Peyer's patch (tissue), 4 donors: ENCODE data around the gene JPH3. TPM values are rescaled to one million over a fixed set of nuclear protein-coding genes. Genes with fewer than 3 reads are reported as not detected.
A peak's percentile ranks its signal among the peaks of the same experiment; 100 is the strongest.

Source experiments
- DNase-seq, 3 donors: peaks; one replicate each; pipeline ENCODE4 v3.0.0-alpha.2; 2017 to 2019
- H3K27ac ChIP-seq, 4 donors: fragments of 200-600 bp; sonication (generic); one replicate each; pipeline ENCODE4 v1.5.1; 2016 to 2019
- H3K27me3 ChIP-seq, 2 donors: fragments of 200-600 bp; sonication (generic); one replicate each; pipeline ENCODE4 v1.5.1; 2019
- H3K36me3 ChIP-seq, 3 donors: fragments of 200-600 bp; sonication (generic); one replicate each; pipeline ENCODE4 v1.5.1; 2016 to 2019
- H3K4me1 ChIP-seq, 4 donors: fragments of 200-600 bp; sonication (generic); one replicate each; pipeline ENCODE4 v1.5.1; 2016 to 2019
- H3K4me3 ChIP-seq, 4 donors: fragments of 200-600 bp; sonication (generic); 1 replicate in 3 of 4; 2 replicates in 1 of 4; pipeline ENCODE4 v1.5.1; 2016 to 2019; ENCODE audit warnings: mild to moderate bottlenecking in 1 of 4
- H3K9me3 ChIP-seq, 4 donors: fragments of 200-600 bp; sonication (generic); one replicate each; pipeline ENCODE4 v1.5.1; 2016 to 2019; ENCODE audit warnings: mild to moderate bottlenecking in 1 of 4
- POLR2A ChIP-seq, 2 donors: fragments of 450-650 bp; IDR thresholded peaks; one replicate each; pipeline ENCODE4 v1.5.1; 2017; ENCODE audit warnings: antibody characterized with exemption in 2 of 2, mild to moderate bottlenecking in 2 of 2, moderate library complexity in 2 of 2
- total RNA-seq, 4 donors: library from RNA; depleted of rRNA; stranded (reverse); fragments of >200 nt; gene quantifications; one replicate each; pipeline ENCODE4 v1.1.0, GENCODE V29; 2016
- TF ChIP-seq, protein P1 (sequence below), 6 experiments: fragments of 450-650 bp in 4 of 6; fragments of 200-600 bp in 2 of 6; sonication (generic) in 1 of 6; IDR thresholded peaks; one replicate each; pipeline ENCODE4 v1.5.1; 2017 to 2019; ENCODE audit warnings: antibody characterized with exemption in 6 of 6, mild to moderate bottlenecking in 3 of 6, moderate library complexity in 1 of 6

The JPH3 gene
- total RNA-seq, 4 donors from 2014 or later = 0.13 to 0.57 TPM; not detected in 2

DNA sequence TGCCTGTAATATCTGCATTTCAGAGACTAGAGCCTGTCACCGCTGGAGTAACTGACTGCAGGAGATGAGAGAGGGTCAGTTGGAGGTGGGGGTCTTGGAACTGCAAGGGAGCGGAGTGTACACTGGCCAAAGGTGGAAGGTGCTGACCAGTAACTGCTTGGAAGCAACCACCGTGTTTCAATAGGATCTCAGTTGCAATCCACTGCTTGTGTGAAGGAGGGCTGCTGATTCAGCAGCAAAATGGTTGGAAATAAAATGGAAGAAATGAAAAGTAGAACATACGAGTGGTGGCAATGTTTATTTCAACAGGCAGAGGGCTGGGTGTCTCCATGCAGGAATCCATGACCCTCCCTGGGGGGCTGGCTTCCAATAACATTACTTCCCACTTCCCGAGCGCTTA, 2.1 kb upstream of the JPH3 start:
- Histone ChIP-seq H3K36me3 (no peaks in the 10 kb centered on the region), H3K27ac (no peak overlapping the region), H3K4me3 (no peak overlapping the region), H3K9me3 (peaks cover 0 to 9% (median 0%) of the 10 kb centered on the region in 4 donors), H3K4me1 (peaks cover 0 to 5% (median 0%) of the 10 kb centered on the region in 4 donors), H3K27me3 (peaks cover 0 to 22% of the 10 kb centered on the region in 2 donors)
- no peak for TF ChIP-seq POLR2A (IDR thresholded peaks at IDR 0.05)
- TF ChIP-seq, protein P1, sequence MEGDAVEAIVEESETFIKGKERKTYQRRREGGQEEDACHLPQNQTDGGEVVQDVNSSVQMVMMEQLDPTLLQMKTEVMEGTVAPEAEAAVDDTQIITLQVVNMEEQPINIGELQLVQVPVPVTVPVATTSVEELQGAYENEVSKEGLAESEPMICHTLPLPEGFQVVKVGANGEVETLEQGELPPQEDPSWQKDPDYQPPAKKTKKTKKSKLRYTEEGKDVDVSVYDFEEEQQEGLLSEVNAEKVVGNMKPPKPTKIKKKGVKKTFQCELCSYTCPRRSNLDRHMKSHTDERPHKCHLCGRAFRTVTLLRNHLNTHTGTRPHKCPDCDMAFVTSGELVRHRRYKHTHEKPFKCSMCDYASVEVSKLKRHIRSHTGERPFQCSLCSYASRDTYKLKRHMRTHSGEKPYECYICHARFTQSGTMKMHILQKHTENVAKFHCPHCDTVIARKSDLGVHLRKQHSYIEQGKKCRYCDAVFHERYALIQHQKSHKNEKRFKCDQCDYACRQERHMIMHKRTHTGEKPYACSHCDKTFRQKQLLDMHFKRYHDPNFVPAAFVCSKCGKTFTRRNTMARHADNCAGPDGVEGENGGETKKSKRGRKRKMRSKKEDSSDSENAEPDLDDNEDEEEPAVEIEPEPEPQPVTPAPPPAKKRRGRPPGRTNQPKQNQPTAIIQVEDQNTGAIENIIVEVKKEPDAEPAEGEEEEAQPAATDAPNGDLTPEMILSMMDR (IDR thresholded peaks at IDR 0.05) = no peak
- DNase-seq = no peak

DNA sequence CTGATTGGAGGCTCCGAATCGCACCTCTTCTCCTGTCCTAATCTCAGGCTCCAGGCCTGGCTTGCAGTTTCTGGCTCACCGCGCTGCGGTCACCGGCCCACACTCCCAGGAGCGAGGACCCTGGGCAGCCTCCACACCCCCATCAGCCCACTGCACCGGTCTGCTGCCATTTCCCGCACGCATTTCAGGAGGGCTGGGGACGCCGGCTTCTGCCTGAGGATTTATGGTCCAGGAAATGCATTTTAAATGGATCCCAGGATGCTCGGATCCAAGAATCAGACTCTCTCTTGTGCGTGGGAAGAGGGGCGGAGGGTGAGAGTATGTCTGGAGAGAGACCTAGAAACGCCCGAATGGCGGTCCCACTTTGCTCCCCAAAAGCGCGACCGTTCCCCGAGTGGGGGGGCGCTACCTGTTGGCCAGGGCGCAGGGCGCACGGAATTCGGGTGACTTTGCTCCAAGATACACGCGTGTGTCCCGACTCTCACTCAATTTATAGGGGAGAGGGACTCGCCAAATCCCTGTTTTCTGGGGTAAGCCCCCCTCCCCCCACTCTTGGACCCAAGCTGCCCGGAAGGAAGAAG, 817 bp upstream of the JPH3 start:
- DNase-seq = no peak
- peaks cover 0 to 22% of the 10 kb centered on the region in 2 donors for H3K27me3 ChIP-seq
- no peak overlapping the region for H3K4me3 ChIP-seq
- no peak overlapping the region for H3K27ac ChIP-seq
- H3K36me3 ChIP-seq = no peaks in the 10 kb centered on the region
- peaks cover 0 to 5% (median 0%) of the 10 kb centered on the region in 4 donors for H3K4me1 ChIP-seq
- TF ChIP-seq POLR2A (IDR thresholded peaks at IDR 0.05) = no peak
- TF ChIP-seq, protein P1 (IDR thresholded peaks at IDR 0.05) = no peak
- peaks cover 0 to 9% (median 0%) of the 10 kb centered on the region in 4 donors for H3K9me3 ChIP-seq

DNA sequence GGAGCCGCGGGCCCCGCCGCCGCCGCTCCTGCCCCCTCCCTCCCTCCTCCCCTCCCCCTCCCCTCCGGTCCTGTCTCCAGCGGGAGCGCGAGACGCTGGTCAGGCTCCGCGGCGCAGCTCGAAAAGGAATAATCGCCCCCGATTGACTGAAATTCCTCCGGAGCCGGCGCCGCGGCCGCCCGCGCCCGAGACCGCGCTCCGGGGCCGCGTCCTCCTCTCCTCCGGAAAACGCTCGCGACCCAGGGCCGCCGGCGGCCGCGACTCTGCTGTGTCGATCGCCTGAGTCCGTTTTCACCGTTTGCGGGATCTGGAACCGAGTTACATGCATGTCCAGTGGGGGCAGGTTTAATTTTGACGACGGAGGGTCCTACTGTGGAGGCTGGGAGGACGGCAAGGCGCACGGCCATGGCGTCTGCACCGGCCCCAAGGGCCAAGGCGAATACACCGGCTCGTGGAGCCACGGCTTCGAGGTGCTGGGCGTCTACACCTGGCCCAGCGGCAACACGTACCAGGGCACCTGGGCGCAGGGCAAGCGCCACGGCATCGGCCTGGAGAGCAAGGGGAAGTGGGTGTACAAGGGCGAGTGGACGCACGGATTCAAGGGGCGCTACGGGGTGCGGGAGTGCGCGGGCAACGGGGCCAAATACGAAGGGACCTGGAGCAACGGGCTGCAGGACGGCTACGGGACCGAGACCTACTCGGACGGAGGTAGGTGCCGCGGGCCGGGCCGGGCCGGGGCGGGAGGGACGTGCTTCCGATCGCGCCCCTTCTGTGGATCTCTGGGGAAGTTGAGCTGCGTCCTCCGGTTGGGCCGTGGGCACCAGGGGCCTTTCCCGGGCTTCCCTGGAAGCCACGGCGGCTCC, 744 bp downstream of the JPH3 start:
- Histone ChIP-seq H3K4me3 (peak overlapping the region in 2 of 4 donors; percentile 9 to 27), H3K36me3 (no peaks in the 10 kb centered on the region), H3K27ac (no peak overlapping the region), H3K9me3 (peaks cover 0 to 9% (median 0%) of the 10 kb centered on the region in 4 donors), H3K4me1 (peaks cover 0 to 5% (median 0%) of the 10 kb centered on the region in 4 donors), H3K27me3 (peaks cover 0 to 22% of the 10 kb centered on the region in 2 donors)
- DNase-seq = no peak
- TF ChIP-seq, protein P1 (IDR thresholded peaks at IDR 0.05) = no peak
- TF ChIP-seq POLR2A (IDR thresholded peaks at IDR 0.05) = no peak

DNA sequence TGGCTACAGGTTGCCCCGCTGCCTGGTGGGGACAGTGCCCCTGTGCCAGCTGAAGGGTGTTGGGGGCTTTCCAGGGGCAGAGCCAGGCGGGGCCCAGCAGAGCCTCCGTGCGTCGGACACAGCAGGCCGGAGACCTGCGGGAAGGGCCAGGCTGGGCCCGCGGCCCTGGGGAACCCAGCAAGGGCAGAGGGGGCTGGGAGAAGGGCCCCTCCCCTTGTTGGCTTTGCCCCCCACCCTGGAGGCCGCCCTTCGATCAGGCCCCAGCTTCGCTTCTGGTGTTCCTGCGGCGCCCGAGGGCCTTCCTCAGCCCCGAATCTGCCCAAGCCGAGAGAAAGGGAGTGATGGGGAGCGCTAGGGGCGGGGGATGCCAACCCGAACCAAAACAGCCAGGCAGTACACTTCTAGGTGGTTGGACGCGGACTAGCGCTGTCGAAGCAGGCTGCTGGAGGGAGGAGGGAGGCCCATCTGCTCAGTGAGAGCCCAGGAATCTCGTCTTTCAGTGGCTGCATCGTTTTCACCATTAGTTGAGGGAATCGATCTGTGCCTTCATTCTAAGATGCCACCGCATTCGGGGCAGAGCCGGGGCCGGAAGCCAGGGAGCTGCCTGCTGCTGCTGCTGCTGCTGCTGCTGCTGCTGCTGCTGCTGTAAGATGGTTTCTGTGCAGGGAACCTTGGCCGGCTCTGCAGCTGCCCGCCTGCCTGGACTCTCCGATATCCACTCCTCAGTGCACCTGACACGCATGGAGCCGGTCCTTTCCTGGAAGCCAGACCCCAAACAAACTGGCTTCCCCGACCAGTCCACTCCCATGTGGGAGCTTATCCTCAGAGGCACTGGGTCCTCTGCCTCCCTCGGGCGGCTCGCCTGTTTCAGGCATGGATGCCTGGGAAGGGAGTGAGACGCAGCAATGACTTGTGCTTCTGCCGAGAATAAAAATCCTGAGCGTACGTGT, 1.7 kb downstream of the JPH3 start:
- no peaks in the 10 kb centered on the region for H3K36me3 ChIP-seq
- peaks cover 0 to 5% (median 0%) of the 10 kb centered on the region in 4 donors for H3K4me1 ChIP-seq
- TF ChIP-seq, protein P1 (IDR thresholded peaks at IDR 0.05) = no peak
- TF ChIP-seq POLR2A (IDR thresholded peaks at IDR 0.05) = no peak
- H3K27ac ChIP-seq = no peak overlapping the region
- H3K4me3 ChIP-seq = no peak overlapping the region
- no peak for DNase-seq
- peaks cover 0 to 9% (median 0%) of the 10 kb centered on the region in 4 donors for H3K9me3 ChIP-seq
- peaks cover 0 to 22% of the 10 kb centered on the region in 2 donors for H3K27me3 ChIP-seq

DNA sequence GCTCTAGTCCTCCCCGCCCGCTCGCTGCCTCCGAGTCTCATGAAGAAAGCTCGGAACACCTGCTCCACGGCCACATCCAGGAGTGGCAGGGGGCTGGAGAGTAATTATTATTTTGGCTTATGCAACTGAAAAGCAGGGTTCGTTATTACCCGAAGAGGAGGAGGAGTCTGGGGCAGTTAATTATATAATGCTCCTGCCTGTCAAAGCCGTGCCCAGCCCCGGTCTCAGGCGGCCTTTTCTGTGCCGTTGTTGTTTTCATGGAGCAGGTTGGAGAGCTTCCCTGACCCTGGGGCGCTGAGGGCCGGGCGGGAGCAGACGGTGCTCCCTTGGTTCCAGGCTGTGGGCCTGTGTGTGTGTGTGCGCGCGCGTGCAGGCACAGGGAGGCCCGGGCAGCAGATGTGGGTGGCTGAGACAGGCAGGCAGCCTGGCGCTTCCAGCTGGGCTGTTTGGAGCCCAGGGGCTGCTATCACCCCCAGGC, 2.4 kb downstream of the JPH3 start:
- Histone ChIP-seq H3K36me3 (no peaks in the 10 kb centered on the region), H3K4me3 (no peak overlapping the region), H3K27ac (no peak overlapping the region), H3K9me3 (peaks cover 0 to 4% (median 0%) of the 10 kb centered on the region in 4 donors), H3K4me1 (peaks cover 0 to 5% (median 0%) of the 10 kb centered on the region in 4 donors), H3K27me3 (peaks cover 0 to 22% of the 10 kb centered on the region in 2 donors)
- no peak for TF ChIP-seq POLR2A (IDR thresholded peaks at IDR 0.05)
- TF ChIP-seq, protein P1 (IDR thresholded peaks at IDR 0.05) = no peak
- DNase-seq = no peak
